ENCODE data around the gene LTBP1.

DNA sequence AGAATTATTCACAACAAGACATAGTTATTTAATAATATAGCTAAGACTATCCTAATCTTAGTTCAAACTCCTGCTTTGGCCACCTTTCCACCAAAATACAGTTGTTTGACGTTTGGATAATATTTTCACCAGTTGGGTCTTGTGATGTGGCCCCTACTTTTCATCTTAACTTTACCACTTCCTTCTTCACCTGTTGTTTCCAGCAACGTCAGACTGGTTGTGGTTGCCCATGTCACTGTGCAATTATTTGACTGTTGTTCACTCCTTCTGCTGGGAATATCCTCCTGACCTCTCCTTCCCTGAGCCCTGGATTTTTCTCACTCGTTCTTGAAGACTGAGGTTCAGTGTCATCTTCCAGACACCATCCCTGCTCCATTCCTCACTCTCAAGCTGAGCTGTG, 397.5 kb downstream of the LTBP1 start:
- no peak for TF ChIP-seq POLR2AphosphoS5 (IDR thresholded peaks at IDR 0.05; ENCODE audit: low read depth, low read length)
- TF ChIP-seq, protein P1, sequence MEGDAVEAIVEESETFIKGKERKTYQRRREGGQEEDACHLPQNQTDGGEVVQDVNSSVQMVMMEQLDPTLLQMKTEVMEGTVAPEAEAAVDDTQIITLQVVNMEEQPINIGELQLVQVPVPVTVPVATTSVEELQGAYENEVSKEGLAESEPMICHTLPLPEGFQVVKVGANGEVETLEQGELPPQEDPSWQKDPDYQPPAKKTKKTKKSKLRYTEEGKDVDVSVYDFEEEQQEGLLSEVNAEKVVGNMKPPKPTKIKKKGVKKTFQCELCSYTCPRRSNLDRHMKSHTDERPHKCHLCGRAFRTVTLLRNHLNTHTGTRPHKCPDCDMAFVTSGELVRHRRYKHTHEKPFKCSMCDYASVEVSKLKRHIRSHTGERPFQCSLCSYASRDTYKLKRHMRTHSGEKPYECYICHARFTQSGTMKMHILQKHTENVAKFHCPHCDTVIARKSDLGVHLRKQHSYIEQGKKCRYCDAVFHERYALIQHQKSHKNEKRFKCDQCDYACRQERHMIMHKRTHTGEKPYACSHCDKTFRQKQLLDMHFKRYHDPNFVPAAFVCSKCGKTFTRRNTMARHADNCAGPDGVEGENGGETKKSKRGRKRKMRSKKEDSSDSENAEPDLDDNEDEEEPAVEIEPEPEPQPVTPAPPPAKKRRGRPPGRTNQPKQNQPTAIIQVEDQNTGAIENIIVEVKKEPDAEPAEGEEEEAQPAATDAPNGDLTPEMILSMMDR (IDR thresholded peaks at IDR 0.05): no peak
- TF ChIP-seq, protein P2, sequence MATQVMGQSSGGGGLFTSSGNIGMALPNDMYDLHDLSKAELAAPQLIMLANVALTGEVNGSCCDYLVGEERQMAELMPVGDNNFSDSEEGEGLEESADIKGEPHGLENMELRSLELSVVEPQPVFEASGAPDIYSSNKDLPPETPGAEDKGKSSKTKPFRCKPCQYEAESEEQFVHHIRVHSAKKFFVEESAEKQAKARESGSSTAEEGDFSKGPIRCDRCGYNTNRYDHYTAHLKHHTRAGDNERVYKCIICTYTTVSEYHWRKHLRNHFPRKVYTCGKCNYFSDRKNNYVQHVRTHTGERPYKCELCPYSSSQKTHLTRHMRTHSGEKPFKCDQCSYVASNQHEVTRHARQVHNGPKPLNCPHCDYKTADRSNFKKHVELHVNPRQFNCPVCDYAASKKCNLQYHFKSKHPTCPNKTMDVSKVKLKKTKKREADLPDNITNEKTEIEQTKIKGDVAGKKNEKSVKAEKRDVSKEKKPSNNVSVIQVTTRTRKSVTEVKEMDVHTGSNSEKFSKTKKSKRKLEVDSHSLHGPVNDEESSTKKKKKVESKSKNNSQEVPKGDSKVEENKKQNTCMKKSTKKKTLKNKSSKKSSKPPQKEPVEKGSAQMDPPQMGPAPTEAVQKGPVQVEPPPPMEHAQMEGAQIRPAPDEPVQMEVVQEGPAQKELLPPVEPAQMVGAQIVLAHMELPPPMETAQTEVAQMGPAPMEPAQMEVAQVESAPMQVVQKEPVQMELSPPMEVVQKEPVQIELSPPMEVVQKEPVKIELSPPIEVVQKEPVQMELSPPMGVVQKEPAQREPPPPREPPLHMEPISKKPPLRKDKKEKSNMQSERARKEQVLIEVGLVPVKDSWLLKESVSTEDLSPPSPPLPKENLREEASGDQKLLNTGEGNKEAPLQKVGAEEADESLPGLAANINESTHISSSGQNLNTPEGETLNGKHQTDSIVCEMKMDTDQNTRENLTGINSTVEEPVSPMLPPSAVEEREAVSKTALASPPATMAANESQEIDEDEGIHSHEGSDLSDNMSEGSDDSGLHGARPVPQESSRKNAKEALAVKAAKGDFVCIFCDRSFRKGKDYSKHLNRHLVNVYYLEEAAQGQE (IDR thresholded peaks at IDR 0.05; ENCODE audit: insufficient read depth in 1 of 2, low read depth in 2 of 2, low read length in 1 of 2): no peak
- TF ChIP-seq TCF7L2 (IDR thresholded peaks at IDR 0.05; ENCODE audit: low read depth, low read length): no peak
- no peak for TF ChIP-seq SIN3A (IDR thresholded peaks at IDR 0.05; ENCODE audit: borderline replicate concordance, insufficient read depth, low read depth, low read length)

All from Panc1 (cell line).